Tibial nerve (tissue), 4 donors: ENCODE data around the gene AP2B1.

Experiments
- EP300 ChIP-seq, 2 donors: sonication (generic); formaldehyde crosslinking; IDR thresholded peaks; one replicate each; pipeline ENCODE4 v1.6.1; 2017; ENCODE audit warnings: antibody characterized with exemption in 2 of 2, mild to moderate bottlenecking in 1 of 2
- POLR2A ChIP-seq, 2 donors: fragments of 450-650 bp; IDR thresholded peaks; one replicate each; pipeline ENCODE4 v1.6.1; 2017; ENCODE audit warnings: antibody characterized with exemption in 2 of 2, mild to moderate bottlenecking in 2 of 2, moderate library complexity in 2 of 2
- TF ChIP-seq, protein P1 (sequence below), 5 experiments: fragments of 200-600 bp in 3 of 5; fragments of 450-650 bp in 2 of 5; sonication (generic) in 3 of 5; IDR thresholded peaks; one replicate each; pipeline ENCODE4 v1.5.1; 2016 to 2019; ENCODE audit warnings: antibody characterized with exemption in 5 of 5, mild to moderate bottlenecking in 3 of 5, moderate library complexity in 2 of 5

- TF ChIP-seq, protein P1, sequence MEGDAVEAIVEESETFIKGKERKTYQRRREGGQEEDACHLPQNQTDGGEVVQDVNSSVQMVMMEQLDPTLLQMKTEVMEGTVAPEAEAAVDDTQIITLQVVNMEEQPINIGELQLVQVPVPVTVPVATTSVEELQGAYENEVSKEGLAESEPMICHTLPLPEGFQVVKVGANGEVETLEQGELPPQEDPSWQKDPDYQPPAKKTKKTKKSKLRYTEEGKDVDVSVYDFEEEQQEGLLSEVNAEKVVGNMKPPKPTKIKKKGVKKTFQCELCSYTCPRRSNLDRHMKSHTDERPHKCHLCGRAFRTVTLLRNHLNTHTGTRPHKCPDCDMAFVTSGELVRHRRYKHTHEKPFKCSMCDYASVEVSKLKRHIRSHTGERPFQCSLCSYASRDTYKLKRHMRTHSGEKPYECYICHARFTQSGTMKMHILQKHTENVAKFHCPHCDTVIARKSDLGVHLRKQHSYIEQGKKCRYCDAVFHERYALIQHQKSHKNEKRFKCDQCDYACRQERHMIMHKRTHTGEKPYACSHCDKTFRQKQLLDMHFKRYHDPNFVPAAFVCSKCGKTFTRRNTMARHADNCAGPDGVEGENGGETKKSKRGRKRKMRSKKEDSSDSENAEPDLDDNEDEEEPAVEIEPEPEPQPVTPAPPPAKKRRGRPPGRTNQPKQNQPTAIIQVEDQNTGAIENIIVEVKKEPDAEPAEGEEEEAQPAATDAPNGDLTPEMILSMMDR (IDR thresholded peaks at IDR 0.05): no peak
- TF ChIP-seq EP300 (IDR thresholded peaks at IDR 0.05) (no peak), POLR2A (IDR thresholded peaks at IDR 0.05) (no peak)
Observed at GRCh38 chr17:35748979-35749378, 161.9 kb downstream of the AP2B1 start.
